Fibroblast of skin of left biceps (primary cell): Measurements from ENCODE around the gene DHX57.
A peak's percentile ranks its signal among the peaks of the same experiment; 100 is the strongest.
"Not testable (repeated sequence)": the region's sequence is repeated elsewhere in the genome, so short reads cannot be mapped to it uniquely, and the experiment has no call there.

Experiments used
- DNase-seq, 2 experiments: peaks; one replicate each; pipeline ENCODE4 v3.0.0-alpha.2; 2013; ENCODE audit warnings: low read depth in 2 of 2

Gene DHX57

GRCh38 chr2:38794235-38794946, 81.3 kb downstream of the DHX57 start:
- no peak for DNase-seq

- DNase-seq = no peak
These were observed 82.2 kb downstream of the DHX57 start for GRCh38 chr2:38793511-38793910.

- no peak for DNase-seq
These were observed 83.0 kb downstream of the DHX57 start for GRCh38 chr2:38792751-38793150.

- DNase-seq = not testable (repeated sequence)
These were observed 83.4 kb downstream of the DHX57 start for GRCh38 chr2:38792321-38792720.

GRCh38 chr2:38791744-38792143, 84.0 kb downstream of the DHX57 start:
- DNase-seq = no peak

- DNase-seq = no peak
These were observed 86.0 kb downstream of the DHX57 start for GRCh38 chr2:38789691-38790090.

GRCh38 chr2:38788306-38788705, 87.4 kb downstream of the DHX57 start:
- no peak for DNase-seq

GRCh38 chr2:38783586-38783985, 92.1 kb downstream of the DHX57 start:
- DNase-seq = no peak

- DNase-seq = no peak
These were observed 97.0 kb downstream of the DHX57 start for GRCh38 chr2:38778687-38779082.

- no peak for DNase-seq
These were observed 99.2 kb downstream of the DHX57 start for GRCh38 chr2:38776531-38776930.

- no peak for DNase-seq
These were observed 99.9 kb downstream of the DHX57 start for GRCh38 chr2:38775921-38776225.

GRCh38 chr2:38775097-38775920, 100.4 kb downstream of the DHX57 start:
- DNase-seq = no peak

GRCh38 chr2:38771632-38772031, 104.1 kb downstream of the DHX57 start:
- no peak for DNase-seq

- DNase-seq = no peak
These were observed 110.2 kb downstream of the DHX57 start for GRCh38 chr2:38765551-38765950.

GRCh38 chr2:38765149-38765548, 110.6 kb downstream of the DHX57 start:
- peak; percentile 76 to 78 for DNase-seq

GRCh38 chr2:38763728-38764127, 112.0 kb downstream of the DHX57 start:
- DNase-seq = no peak

GRCh38 chr2:38763228-38763627, 112.5 kb downstream of the DHX57 start:
- no peak for DNase-seq

- not testable (repeated sequence) for DNase-seq
These were observed 119.8 kb downstream of the DHX57 start for GRCh38 chr2:38755891-38756290.

GRCh38 chr2:38754506-38754905, 121.2 kb downstream of the DHX57 start:
- DNase-seq = no peak

GRCh38 chr2:38754049-38754448, 121.7 kb downstream of the DHX57 start:
- no peak for DNase-seq

- DNase-seq = no peak
These were observed 123.9 kb downstream of the DHX57 start for GRCh38 chr2:38751596-38752410.

- peak; percentile 99 for DNase-seq
These were observed 124.7 kb downstream of the DHX57 start, which contains the start of gene SRSF7 for GRCh38 chr2:38750891-38751595. Gene SRSF7, minus strand, starts transcription at chr2:38751361. Its CDS starts 105 bp downstream, at chr2:38751256.
